SK-N-SH (cell line): ENCODE data around the gene SMAD7.

Source experiments
- JUND ChIP-seq: IDR thresholded peaks from 2 replicates; pipeline ENCODE4 v1.4.0; 2012
- MAX ChIP-seq: IDR thresholded peaks from 2 replicates; pipeline ENCODE4 v1.4.0; 2012; ENCODE audit warnings: low read depth
- MXI1 ChIP-seq: IDR thresholded peaks from 2 replicates; pipeline ENCODE4 v1.6.1; 2012; ENCODE audit warnings: mild to moderate bottlenecking, low read depth, low read length, improper control_type of control experiment
- NFIC ChIP-seq: IDR thresholded peaks from 2 replicates; pipeline ENCODE4 v1.4.0; 2012; ENCODE audit warnings: borderline replicate concordance
- RXRA ChIP-seq: IDR thresholded peaks from 2 replicates; pipeline ENCODE4 v1.4.0; 2012; ENCODE audit warnings: low read depth, mild to moderate bottlenecking, borderline replicate concordance
- USF1 ChIP-seq: IDR thresholded peaks from 2 replicates; pipeline ENCODE4 v1.4.0; 2012; ENCODE audit warnings: low read depth, borderline replicate concordance
- TF ChIP-seq, protein P1 (sequence below): IDR thresholded peaks from 2 replicates; pipeline ENCODE4 v1.6.1; 2012; ENCODE audit warnings: mild to moderate bottlenecking, low read depth, low read length, moderate library complexity

GRCh38 chr18:48896875-48897511, 53.8 kb downstream of the SMAD7 start:
- TF ChIP-seq JUND (no peak), MXI1 (no peak), RXRA (no peak), NFIC (no peak), USF1 (no peak), MAX (no peak)
- TF ChIP-seq, protein P1, sequence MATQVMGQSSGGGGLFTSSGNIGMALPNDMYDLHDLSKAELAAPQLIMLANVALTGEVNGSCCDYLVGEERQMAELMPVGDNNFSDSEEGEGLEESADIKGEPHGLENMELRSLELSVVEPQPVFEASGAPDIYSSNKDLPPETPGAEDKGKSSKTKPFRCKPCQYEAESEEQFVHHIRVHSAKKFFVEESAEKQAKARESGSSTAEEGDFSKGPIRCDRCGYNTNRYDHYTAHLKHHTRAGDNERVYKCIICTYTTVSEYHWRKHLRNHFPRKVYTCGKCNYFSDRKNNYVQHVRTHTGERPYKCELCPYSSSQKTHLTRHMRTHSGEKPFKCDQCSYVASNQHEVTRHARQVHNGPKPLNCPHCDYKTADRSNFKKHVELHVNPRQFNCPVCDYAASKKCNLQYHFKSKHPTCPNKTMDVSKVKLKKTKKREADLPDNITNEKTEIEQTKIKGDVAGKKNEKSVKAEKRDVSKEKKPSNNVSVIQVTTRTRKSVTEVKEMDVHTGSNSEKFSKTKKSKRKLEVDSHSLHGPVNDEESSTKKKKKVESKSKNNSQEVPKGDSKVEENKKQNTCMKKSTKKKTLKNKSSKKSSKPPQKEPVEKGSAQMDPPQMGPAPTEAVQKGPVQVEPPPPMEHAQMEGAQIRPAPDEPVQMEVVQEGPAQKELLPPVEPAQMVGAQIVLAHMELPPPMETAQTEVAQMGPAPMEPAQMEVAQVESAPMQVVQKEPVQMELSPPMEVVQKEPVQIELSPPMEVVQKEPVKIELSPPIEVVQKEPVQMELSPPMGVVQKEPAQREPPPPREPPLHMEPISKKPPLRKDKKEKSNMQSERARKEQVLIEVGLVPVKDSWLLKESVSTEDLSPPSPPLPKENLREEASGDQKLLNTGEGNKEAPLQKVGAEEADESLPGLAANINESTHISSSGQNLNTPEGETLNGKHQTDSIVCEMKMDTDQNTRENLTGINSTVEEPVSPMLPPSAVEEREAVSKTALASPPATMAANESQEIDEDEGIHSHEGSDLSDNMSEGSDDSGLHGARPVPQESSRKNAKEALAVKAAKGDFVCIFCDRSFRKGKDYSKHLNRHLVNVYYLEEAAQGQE, result no peak
